ENCODE results near the gene OTUD1.

The OTUD1 gene

GRCh38 chr10:23469596-23470237, 30.8 kb downstream of the OTUD1 start:
- no peak for DNase-seq

GRCh38 chr10:23472181-23472580, 33.3 kb downstream of the OTUD1 start:
- DNase-seq = no peak

- no peak for DNase-seq
These were observed 35.2 kb downstream of the OTUD1 start for GRCh38 chr10:23474081-23474480.

- DNase-seq = no peak
These were observed 35.8 kb downstream of the OTUD1 start for GRCh38 chr10:23474626-23475025.

- DNase-seq = no peak
These were observed 39.7 kb downstream of the OTUD1 start for GRCh38 chr10:23478570-23478969.

GRCh38 chr10:23479798-23480473, 41.1 kb downstream of the OTUD1 start:
- no peak for DNase-seq

- DNase-seq = no peak
These were observed 42.6 kb downstream of the OTUD1 start for GRCh38 chr10:23481363-23481961.

- DNase-seq = no peak
These were observed 51.2 kb downstream of the OTUD1 start for GRCh38 chr10:23490115-23490514.

Data from right forelimb (tissue), 1 donor.